Posterior cingulate gyrus (tissue), 11 donors: Measurements from ENCODE around the gene GPHN.

ENCODE experiments used
- DNase-seq, 10 donors: peaks; one replicate each; pipeline versions ENCODE4 v3.0.0 to v3.0.0-alpha.2; 2020 to 2021; ENCODE audit warnings: mixed read lengths in 3 of 10
- intact Hi-C: fragments of 100-400 bp; cut with DNase I; formaldehyde crosslinking; loops from one replicate; pipeline ENCODE4 v1.15.1; 2023

Gene GPHN

DNA sequence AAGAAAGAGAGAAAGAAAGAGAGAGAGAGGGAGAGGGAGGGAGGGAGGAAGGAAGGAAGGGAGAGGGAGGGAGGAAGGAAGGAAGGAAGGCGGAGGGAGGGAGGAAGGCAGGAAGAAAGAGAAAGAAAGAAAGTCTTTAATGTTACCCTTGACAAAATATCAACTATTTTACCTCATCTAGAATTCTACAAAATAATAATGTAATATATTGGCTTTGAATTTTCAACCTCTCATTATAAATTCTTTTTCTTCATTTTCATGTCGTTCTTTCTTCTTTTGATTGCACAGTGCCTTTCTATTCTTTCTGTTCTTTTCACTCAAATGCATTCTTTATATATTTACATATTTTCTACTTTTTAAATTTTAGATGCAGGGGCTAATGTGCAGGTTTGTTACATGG, 621.8 kb downstream of the GPHN start:
- intact Hi-C loops: no loop called here
- DNase-seq: no peak

DNA sequence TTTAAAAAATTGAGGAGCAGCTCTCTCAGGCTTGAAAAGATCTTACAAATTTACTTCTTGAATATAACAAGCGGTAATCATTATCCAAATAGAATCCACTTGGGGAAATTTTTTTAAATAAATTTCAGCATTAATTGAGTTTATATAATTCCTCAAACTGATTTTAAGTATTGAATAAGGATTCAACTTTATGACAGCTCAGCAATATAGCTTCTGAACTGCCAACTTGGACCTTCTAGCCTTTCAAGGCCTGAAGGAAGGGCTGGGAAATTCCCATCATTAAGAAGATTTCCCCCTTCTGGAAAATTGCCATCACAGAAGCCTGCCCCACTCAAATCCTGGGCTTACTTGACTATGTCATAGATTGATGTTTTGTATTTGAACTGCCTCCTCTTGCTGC, 623.7 kb downstream of the GPHN start:
- intact Hi-C loops: no loop called here

DNA sequence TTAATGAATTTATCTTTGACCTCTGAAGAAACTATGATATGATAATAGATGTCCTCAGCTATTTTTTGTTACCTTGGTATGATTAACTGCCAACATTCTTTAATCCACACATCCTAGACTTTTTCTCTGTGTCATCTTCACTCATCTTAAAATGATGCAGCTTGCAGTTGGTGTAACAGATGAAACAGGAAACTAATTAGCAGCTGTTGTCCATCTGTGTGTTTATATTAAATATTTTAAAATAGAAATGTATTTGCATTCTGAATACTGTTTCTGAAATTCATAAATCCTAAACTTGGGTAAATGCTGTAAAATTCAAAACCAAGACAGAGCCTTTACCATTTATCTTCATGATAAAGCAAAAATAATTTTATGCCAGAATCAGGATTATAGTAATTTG, 625.2 kb downstream of the GPHN start:
- intact Hi-C loops: no loop called here

More for the DNA sequence above, 623.7 kb downstream of the GPHN start:
- DNase-seq: no peak

DNA sequence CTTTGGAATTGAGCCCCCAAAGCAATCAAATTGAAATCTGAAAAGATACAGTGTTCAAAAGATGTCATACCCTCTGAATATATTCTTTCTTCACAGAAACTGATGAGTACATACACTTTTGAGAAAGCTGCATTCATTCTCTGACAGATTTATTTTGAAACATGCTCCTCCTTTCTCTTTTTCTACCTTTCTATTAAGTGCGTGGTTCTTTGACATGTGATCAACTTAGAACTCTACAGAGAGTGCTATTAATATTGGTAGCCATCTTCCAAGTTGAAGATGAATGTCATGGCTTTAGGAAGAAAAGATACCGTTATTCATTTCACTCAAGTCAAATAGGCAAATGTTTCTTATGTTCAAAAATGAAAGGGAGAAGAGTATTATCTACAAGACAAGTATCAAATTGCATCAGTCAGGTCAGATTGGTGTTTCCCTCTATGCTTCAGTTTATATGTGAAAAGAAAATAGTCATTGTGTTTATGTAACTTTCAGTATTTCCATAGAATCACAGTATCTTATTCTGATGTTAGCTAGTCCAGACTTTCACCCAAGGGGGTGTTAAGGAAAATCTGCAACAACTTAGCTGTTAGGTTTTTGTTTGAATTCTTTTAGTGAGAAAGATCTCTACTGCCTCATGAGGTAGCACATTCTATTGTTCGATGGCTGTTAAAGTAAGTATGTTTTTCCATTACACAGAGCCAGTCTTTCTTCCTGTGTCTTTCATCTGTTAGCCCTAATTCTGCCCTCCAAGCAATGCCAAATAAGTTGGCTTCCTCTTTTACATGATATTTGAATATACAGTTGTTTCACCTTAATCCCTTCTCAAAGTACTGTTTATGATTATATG, 625.9 kb downstream of the GPHN start:
- intact Hi-C loops: no loop called here
- DNase-seq: no peak

More for the DNA sequence above, 625.2 kb downstream of the GPHN start:
- no peak for DNase-seq

DNA sequence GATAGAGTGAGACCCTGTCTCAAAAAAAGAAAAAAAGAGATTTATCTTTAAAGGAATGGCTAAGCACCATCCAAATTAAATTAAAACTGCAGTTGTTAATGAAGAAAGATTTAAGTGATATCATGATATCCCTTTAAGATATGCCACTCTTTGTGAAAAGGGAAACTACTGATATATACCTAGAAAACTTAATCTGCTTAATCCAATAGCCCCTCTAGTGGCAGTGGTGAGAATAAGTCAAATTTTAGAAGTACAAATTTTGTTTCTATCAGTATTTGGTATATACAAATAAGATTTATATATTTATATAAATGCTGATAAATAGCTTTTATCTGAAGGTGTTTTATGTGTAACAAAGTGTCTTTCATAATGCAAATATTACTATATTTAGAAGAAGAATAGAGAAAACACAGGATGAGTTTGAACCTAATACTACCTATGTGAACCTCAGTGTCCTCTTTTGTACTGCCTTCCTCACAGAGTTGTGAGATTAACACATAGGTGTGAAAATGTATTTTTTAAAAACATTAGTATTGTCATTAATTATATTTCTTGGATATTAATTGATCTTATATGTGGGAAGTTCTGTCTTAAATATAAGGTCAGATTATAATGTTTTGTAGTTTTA, 629.9 kb downstream of the GPHN start:
- intact Hi-C loops: no loop called here
- DNase-seq: no peak

DNA sequence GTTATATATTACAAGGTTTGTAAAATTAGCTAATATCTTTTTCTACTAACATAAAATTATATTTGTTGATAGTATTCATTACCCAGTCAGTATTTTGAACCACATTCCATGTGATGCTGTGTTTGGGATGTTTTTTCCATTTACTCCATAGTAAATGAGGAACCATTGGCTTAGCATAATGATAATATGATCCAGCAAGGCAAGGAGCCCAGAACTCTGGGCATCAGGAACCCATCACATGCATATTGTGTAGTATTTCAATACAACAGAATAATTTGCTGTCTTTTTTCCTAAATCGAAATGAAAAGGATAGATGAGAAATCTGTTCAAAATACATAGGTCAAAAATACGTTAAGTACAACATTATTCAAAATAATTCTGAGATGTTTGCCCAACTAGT, 632.6 kb downstream of the GPHN start:
- intact Hi-C loops: no loop called here
- DNase-seq: no peak

DNA sequence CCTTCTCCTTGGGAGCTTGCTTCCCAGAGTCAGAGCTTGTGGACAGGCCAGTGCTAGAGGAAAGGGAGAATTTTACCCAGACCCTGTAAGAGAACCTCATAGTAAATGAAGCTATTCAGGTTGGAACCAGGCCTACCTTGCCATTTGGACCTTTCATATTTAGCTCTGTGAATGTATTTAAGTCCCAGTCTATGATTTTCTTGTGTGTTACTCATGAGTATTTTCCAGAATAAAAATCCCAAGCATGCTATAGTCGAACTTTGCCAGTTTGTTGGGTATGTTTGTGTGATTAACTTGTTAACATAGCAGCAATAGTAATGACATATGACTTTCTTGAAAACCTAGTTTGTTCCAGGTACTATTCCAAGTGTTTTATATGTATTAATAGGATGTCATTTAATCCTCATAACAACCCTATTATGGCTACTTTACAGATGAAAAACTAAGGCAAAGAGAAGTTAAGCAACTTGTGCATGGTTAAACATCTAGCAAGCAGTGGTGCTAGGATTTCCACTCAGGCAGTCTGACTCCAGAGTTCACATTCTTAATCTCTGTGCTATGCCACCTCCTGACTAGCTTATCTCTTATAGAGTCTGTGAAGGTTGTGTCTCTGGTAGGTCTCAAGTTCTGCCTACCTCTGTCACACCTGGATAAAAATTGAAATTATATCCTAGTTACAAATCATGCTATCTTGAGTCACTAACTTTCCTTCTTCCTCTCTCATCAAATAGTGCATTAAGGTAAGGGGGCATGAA, 633.4 kb downstream of the GPHN start:
- intact Hi-C loops: no loop called here
- DNase-seq: no peak

DNA sequence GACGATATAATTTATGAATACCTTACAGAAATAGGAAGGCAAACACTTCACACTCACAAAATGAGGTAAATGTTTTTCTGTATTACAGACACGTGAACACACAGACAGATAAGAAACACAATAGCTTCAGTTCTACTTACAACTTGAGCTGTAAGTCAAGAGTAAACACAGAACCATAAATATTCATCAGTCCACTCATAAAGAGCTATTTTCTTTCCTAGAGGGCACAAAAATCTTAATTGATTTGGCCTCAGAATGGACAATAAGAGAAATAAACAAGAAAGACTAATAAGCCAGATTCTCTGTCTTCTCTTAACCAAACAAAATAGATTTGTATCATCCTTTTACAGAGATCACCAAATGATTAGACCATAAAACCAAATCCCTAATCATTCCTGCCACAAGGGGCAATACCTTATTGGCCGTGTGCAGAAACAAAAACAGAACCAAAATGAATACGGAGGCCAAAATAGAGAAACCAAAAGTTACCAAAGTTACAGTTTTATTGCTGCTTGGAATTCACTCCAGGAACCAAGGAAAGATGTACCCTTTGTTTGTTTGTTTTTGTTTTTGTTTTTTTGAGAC, 643.2 kb downstream of the GPHN start:
- intact Hi-C loops: no loop called here
- DNase-seq: no peak

DNA sequence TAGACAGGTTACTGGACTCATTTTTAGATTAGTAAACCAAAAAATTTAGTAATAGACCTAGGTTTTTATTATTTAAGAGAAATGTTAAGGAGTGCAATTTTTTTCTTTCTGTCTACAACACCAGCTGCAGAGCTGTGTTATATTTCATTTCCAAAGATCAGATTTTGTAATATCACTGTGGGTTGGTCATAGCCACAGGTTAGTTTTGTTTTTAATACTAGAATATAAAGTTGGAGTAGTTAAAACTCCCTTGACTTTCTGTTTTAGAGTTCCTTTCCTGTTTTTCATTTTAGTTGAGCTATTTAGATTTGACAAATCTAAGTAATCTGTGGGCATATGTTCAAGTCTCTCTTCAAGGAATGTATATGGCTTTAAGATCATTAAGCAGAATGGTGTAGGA, 650.6 kb downstream of the GPHN start:
- DNase-seq: no peak
- intact Hi-C loops: no loop called here

DNA sequence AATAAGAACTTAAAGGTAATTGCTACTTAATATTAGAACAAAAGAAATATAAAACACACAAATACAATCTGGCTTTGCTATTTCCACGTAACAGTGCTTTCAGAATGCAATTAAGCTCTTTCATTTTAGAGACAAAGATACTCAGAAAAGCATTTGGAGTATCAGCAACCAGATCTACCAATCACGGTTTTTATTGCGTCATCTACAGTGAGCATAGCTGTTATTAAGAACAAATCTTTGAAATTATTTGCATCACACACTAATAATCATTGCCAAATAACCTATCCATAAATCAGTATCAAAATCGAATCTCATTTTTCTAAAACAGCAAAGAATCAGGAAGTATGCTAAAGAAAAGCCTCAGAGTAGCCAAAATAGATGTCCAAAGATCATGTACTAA, 654.4 kb downstream of the GPHN start:
- intact Hi-C loops: loop anchor here (10.0 kb wide), 1 partner anchor 192 kb away; the partner anchor contains the start of gene ATP6V1D
- no peak for DNase-seq

DNA sequence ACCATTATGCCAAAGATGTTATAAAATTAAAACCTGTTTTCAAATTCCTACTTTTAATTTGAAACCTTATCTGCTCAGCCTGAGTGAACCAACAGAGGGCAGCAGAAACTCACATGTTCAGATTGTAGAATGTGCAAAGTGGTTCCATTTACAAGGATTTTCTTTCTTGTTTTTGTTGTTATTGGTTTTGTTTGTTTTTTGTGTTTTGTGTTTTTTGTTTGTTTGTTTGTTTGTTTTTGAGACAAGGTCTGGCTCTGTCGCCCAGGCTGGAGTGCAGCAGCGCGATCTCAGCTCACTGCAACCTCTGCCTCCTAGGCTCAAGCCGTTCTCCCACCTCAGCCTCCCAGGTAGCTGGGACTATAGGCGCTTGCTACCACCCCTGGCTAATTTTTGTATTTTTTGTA, 658.5 kb downstream of the GPHN start:
- intact Hi-C loops: loop anchor here (1.0 to 10.0 kb wide), 2 partner anchors 120 to 188 kb away; partner anchors contain the start of gene ATP6V1D
- peak in 4 of 10 donors; percentile 18 to 44 (median 28) for DNase-seq

DNA sequence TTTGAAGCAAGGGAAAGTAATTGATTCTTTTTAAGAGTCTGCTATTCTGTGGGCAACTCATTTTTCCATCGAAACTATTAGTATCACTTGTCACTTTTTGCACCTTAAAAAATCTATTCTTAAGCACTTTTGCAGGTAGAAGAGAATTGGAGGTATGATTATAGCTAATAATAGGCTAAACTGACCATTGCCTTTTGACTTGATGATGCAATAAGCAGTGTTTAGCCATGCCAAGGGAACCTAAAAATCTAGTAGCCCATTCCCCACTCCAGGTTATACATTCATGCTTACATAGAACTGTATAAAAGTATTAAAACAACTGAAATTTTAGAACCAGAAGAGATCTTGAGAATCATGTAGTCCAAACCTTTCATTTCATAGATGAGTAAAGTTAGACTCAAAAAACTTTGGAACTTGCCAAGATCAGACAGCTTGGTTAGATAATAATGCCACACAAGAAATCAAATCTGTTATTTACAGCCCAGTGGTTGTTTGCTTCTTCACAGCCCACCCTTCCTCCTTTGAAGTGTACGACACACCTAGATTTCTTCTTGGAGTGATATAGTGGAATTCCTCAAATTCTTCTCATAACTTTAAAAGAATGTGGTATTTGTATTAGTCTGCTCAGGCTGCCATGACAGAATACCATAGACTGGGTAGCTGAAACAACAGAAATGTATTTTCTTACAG, 659.6 kb downstream of the GPHN start:
- intact Hi-C loops: loop anchor here (10.0 kb wide), 1 partner anchor 187 kb away; the partner anchor contains the start of gene ATP6V1D
- no peak for DNase-seq

DNA sequence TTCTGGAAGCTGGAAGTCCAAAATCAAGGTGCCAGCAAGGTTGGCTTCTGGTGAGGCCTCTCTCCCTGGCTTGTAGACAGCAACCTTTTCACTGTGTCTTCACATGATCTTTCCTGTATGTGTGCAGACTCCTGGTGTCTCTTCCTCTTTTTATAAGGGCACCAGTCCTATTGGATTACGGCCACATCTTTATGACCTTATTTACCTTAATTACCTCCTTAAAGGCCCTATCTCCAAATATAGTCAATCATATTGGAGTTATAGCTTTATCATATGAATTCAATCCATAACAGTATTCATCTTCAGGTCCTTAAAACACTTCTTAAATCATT, 660.1 kb downstream of the GPHN start:
- no peak for DNase-seq
- intact Hi-C loops: loop anchor here (10.0 kb wide), 1 partner anchor 187 kb away; the partner anchor contains the start of gene ATP6V1D

DNA sequence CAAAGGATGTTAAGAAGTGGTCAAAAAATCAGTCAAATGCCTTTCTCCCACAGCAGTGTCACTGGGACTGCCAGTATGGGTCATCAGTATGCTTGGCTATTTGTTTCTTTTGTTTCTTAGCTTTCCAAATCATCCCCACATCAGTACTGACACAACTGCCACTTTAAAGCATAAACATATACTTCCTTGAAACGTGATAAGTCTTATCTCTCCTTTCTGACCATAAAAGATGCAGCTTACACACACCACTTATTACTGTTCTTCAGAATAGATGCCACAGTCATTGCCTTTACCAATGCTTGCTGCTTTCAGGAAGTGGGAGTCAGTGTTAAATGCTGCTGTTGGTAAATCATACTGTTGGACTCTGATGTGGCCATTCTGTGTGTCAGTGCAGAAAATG, 662.7 kb downstream of the GPHN start:
- DNase-seq: no peak
- intact Hi-C loops: no loop called here

DNA sequence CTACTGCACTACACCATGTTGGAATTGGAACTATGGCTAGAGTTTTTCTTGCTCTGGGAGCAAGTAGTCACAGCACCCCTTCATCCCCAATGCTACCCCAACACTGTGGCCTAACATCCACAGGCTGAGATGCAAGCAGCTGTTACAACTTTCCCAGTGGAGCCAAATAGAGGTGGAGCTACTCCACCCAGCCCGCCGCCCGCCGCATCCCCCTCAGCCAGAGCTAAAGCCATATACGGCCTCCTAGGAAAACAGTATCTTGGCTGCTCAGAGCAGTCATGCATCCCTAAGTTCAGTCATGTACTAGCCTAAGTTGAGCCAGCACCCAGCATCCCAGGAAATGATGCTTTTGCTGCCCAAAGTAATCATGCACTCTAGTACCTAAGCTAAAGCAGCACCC, 664.1 kb downstream of the GPHN start:
- intact Hi-C loops: no loop called here
- no peak for DNase-seq

DNA sequence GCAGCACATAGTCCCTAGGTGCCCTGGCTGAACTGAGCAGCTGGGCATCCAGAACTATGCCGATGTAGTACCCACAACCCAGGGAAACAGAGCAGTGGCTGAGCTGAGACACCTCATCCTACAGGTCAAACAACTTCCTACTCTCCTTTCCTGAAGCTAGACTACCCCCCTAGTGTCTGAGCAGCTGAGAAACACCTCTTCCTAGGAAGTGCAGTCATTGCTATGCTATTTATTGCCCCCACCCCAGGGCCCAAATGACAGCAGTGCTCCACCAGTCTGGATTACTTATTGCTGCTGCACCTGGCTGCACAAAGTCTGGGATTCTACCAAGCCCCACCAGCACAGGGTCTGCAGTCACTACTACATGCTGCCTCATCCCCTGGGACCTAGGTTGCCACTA, 664.6 kb downstream of the GPHN start:
- no peak for DNase-seq
- intact Hi-C loops: no loop called here

DNA sequence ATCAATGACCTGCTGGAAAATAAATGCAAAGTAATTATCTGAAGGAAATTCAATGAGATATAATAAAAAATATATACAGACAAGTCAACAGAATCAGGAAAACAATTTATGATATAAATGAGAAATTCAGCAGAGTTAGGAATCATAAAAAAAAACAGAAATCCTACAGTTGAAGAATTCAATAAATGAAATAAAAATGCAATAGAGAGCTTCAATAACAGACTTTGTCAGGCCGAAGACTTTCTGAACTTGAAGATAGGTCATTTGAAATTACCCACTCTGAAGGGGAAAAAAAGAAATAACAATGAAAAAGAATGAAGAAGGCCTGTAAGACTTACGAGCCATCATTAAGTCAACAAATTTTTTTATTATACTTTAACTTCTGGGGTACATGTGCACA, 665.8 kb downstream of the GPHN start:
- no peak for DNase-seq
- intact Hi-C loops: no loop called here

DNA sequence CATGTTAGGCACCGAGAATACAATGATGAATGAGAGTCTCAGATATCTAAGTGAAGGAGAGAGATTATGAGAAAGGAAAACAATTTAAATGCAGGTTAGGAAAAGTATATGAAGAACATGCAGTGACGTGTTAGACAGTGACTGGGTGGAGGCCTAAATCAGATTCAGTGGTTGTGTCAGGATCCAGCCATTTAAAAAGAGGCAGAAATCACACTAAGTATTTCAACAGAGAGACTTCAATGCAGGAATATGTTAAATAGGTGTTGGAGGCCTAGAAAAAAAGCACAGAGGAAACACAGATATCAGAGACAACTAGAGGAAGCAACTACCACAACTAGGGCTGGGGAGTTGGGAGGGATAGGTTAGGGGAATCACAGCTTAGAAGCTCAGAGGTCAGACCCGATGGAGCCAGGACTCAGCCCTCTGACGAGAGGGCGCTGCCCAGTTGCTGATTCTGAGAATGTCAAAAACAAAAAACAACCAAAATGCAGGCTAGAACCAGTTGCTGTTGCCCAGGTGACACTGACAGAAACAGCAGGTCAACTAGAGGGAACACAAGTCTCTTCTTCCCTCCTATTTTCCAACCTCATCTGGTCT, 678.3 kb downstream of the GPHN start:
- DNase-seq: no peak
- intact Hi-C loops: no loop called here

DNA sequence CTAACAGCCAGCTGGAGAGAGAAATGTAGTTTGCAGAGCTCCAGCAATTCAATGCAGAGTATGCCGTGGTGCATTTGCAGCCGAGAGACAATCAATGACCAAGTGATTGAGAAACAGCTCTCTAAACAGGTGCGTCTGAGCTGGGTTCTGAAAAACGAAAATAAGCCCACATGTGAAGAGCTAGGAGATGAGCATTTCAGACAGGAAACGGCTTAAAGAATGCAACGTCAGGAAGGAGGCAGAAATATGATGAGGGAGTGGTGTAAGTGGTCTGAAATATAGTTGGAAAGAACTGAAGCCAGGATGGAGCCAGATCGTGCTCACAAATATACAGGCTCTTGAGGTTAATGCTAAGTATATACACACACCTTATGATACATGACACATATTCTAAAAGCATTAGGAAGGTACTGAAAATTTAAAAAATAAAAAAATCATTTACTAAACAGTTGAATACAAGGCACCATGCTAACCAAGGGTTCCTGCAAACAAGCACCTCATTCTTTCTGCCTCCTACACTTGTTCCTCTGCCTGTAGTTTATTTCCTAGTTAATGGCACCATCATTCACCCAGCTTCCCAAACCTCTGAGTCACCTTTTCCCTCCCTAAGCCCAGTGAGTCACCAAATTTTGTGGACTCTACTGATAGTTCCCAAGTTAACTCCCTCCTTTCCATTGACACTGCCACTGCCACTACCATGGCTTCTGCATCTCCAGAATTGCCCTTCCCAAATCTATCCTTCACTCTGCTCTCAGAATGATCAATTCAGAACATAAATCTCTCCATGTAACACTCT, 679.0 kb downstream of the GPHN start:
- intact Hi-C loops: no loop called here
- no peak for DNase-seq
